Stimulated activated CD8-positive, alpha-beta memory T cell treated with anti-CD3 and anti-CD28 coated beads, Interleukin-15, amount 100 ng/mL, for 4 hours (primary cell): ENCODE data around the gene COL4A2.
"Not testable (repeated sequence)": the region's sequence is repeated elsewhere in the genome, so short reads cannot be mapped to it uniquely, and the experiment has no call there.

Experiments
- DNase-seq, 2 donors: peaks; one replicate each; pipeline ENCODE4 v3.0.0-alpha.2; 2020; ENCODE audit warnings: low read depth in 2 of 2

COL4A2 gene

GRCh38 chr13:110307767-110308655 is 927 bp downstream of the COL4A2 start:
- no peak for DNase-seq

- DNase-seq: no peak
These were observed 1.7 kb downstream of the COL4A2 start for GRCh38 chr13:110308656-110309359.

GRCh38 chr13:110309661-110310524 is 2.8 kb downstream of the COL4A2 start:
- DNase-seq: no peak

GRCh38 chr13:110310541-110311442 is 3.7 kb downstream of the COL4A2 start:
- no peak for DNase-seq

GRCh38 chr13:110311443-110312338 is 4.6 kb downstream of the COL4A2 start:
- DNase-seq: no peak

- no peak for DNase-seq
These were observed 5.4 kb downstream of the COL4A2 start for GRCh38 chr13:110312339-110313031.

GRCh38 chr13:110313261-110313660 is 6.2 kb downstream of the COL4A2 start:
- not testable (repeated sequence) for DNase-seq

- DNase-seq: not testable (repeated sequence)
These were observed 6.6 kb downstream of the COL4A2 start for GRCh38 chr13:110313733-110314132.

GRCh38 chr13:110314516-110315245 is 7.6 kb downstream of the COL4A2 start:
- no peak for DNase-seq

- no peak for DNase-seq
These were observed 9.1 kb downstream of the COL4A2 start for GRCh38 chr13:110316196-110316595.

- DNase-seq: no peak
These were observed 10.0 kb downstream of the COL4A2 start for GRCh38 chr13:110317093-110317492.

GRCh38 chr13:110317496-110318195 is 10.6 kb downstream of the COL4A2 start:
- no peak for DNase-seq

- DNase-seq: no peak
These were observed 11.8 kb downstream of the COL4A2 start for GRCh38 chr13:110318920-110319319.

GRCh38 chr13:110319397-110319773 is 12.3 kb downstream of the COL4A2 start:
- no peak for DNase-seq

- DNase-seq: no peak
These were observed 12.9 kb downstream of the COL4A2 start for GRCh38 chr13:110319774-110320509.

GRCh38 chr13:110320645-110321044 is 13.6 kb downstream of the COL4A2 start:
- DNase-seq: no peak

- DNase-seq: not testable (repeated sequence)
These were observed 14.5 kb downstream of the COL4A2 start for GRCh38 chr13:110321573-110321972.
